Fibroblast of lung (primary cell): ENCODE data around the gene LILRA6. TPM values are rescaled to one million over a fixed set of nuclear protein-coding genes. Genes with fewer than 3 reads are reported as not detected.
"Not testable (repeated sequence)": the region's sequence is repeated elsewhere in the genome, so short reads cannot be mapped to it uniquely, and the experiment has no call there.

Experiments
- DNase-seq, 2 donors: peaks; one replicate each; pipeline versions ENCODE4 v3.0.0 to v3.0.0-alpha.2; 2010; ENCODE audit warnings: low read depth in 2 of 2
- H2AFZ ChIP-seq: 2 replicates; pipeline ENCODE4 v1.5.1; 2012; ENCODE audit warnings: low read length, control low read depth, inconsistent platforms
- H3K27ac ChIP-seq: 2 replicates; pipeline ENCODE4 v1.5.1; 2011; ENCODE audit warnings: low read length, control low read depth; ENCODE audit not compliant: insufficient read depth
- H3K27me3 ChIP-seq: 2 replicates; pipeline ENCODE4 v1.5.1; 2011; ENCODE audit warnings: mild to moderate bottlenecking, low read length; ENCODE audit not compliant: control insufficient read depth, insufficient read depth
- H3K36me3 ChIP-seq: 2 replicates; pipeline ENCODE4 v1.5.1; 2011; ENCODE audit warnings: low read length; ENCODE audit not compliant: control insufficient read depth, insufficient read depth
- H3K4me1 ChIP-seq: 2 replicates; pipeline ENCODE4 v1.5.1; 2011; ENCODE audit warnings: low read length; ENCODE audit not compliant: control insufficient read depth, insufficient read depth; ENCODE audit errors: extremely low read depth
- H3K4me2 ChIP-seq: 2 replicates; pipeline ENCODE4 v1.5.1; 2011; ENCODE audit warnings: low read length, control low read depth; ENCODE audit not compliant: insufficient read depth; ENCODE audit errors: extremely low read depth
- H3K4me3 ChIP-seq, 4 experiments: fragments of 200-600 bp in 1 of 4; sonication (generic) in 1 of 4; replicated peaks in 1 of 4; 2 replicates each; pipeline ENCODE4 v1.5.1; 2011 to 2016; ENCODE audit warnings: low read length in 4 of 4, low read depth in 3 of 4, mild to moderate bottlenecking in 3 of 4, control low read depth in 2 of 4, inconsistent platforms in 1 of 4, mixed read lengths in 1 of 4; ENCODE audit not compliant: insufficient read depth in 1 of 4; ENCODE audit errors: control extremely low read depth in 1 of 4
- H3K79me2 ChIP-seq: 2 replicates; pipeline ENCODE4 v1.5.1; 2012; ENCODE audit warnings: mild to moderate bottlenecking, low read length, inconsistent platforms; ENCODE audit not compliant: control insufficient read depth, insufficient read depth
- H3K9ac ChIP-seq: 2 replicates; pipeline ENCODE4 v1.5.1; 2011; ENCODE audit warnings: mild to moderate bottlenecking, low read length, control low read depth; ENCODE audit not compliant: insufficient read depth
- H3K9me3 ChIP-seq: 2 replicates; pipeline ENCODE4 v1.5.1; 2012; ENCODE audit warnings: low read depth, low read length; ENCODE audit not compliant: control insufficient read depth, insufficient read depth
- H4K20me1 ChIP-seq: 2 replicates; pipeline ENCODE4 v1.5.1; 2011; ENCODE audit warnings: low read length; ENCODE audit not compliant: control insufficient read depth, insufficient read depth; ENCODE audit errors: extremely low read depth
- EZH2 ChIP-seq: IDR thresholded peaks from 2 replicates; pipeline ENCODE4 v1.5.1; 2012; ENCODE audit warnings: low read length, control low read depth, mild to moderate bottlenecking; ENCODE audit errors: missing control alignments
- polyA plus RNA-seq, 2 donors: library from polyadenylated mRNA; depleted of rRNA in 1 of 2; stranded (reverse) in 1 of 2; unstranded in 1 of 2; fragments of >200 nt; gene quantifications; 2 replicates each; pipeline ENCODE4 v1.2.1, GENCODE V29; 2011 to 2012; ENCODE audit warnings: missing spikeins in 1 of 2
- total RNA-seq: library from RNA; depleted of rRNA; stranded (reverse); fragments of >200 nt; gene quantifications from 2 replicates; pipeline ENCODE4 v1.2.1, GENCODE V29; 2014
- TF ChIP-seq, protein P1 (sequence below), 2 donors: IDR thresholded peaks in 1 of 2; conservative IDR thresholded peaks in 1 of 2; 1 replicate in 1 of 2; 2 replicates in 1 of 2; pipeline ENCODE4 v1.5.1; 2011 to 2012; ENCODE audit warnings: low read length in 2 of 2, control low read depth in 1 of 2, inconsistent platforms in 1 of 2, low read depth in 1 of 2, mild to moderate bottlenecking in 1 of 2

The LILRA6 gene
- total and polyA plus RNA-seq, 2 donors (not counting 1 experiment from before 2014, with no cell fraction given) = not detected

- H3K4me2 ChIP-seq = no peak overlapping the region
- DNase-seq = no peak
- H3K4me1 ChIP-seq = no peaks in the 10 kb centered on the region
- H3K79me2 ChIP-seq = no peaks in the 10 kb centered on the region
- no peak for TF ChIP-seq EZH2
- TF ChIP-seq, protein P1, sequence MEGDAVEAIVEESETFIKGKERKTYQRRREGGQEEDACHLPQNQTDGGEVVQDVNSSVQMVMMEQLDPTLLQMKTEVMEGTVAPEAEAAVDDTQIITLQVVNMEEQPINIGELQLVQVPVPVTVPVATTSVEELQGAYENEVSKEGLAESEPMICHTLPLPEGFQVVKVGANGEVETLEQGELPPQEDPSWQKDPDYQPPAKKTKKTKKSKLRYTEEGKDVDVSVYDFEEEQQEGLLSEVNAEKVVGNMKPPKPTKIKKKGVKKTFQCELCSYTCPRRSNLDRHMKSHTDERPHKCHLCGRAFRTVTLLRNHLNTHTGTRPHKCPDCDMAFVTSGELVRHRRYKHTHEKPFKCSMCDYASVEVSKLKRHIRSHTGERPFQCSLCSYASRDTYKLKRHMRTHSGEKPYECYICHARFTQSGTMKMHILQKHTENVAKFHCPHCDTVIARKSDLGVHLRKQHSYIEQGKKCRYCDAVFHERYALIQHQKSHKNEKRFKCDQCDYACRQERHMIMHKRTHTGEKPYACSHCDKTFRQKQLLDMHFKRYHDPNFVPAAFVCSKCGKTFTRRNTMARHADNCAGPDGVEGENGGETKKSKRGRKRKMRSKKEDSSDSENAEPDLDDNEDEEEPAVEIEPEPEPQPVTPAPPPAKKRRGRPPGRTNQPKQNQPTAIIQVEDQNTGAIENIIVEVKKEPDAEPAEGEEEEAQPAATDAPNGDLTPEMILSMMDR (conservative IDR thresholded peaks at IDR 0.05 in 1 of 2, IDR thresholded peaks at IDR 0.05 in 1 of 2; ENCODE audit: low read depth in 1 of 2, low read length in 2 of 2) = no peak
- no peaks in the 10 kb centered on the region for H3K27me3 ChIP-seq
- no peaks in the 10 kb centered on the region for H3K36me3 ChIP-seq
- H3K9ac ChIP-seq = no peak overlapping the region
- H3K27ac ChIP-seq = no peak overlapping the region
- no peak overlapping the region for H2AFZ ChIP-seq
- no peaks in the 10 kb centered on the region for H3K9me3 ChIP-seq
- H3K4me3 ChIP-seq = no peak overlapping the region
- H4K20me1 ChIP-seq = no peaks in the 10 kb centered on the region
These were observed 36.9 kb upstream of the LILRA6 start for GRCh38 chr19:54279406-54279962.

DNA sequence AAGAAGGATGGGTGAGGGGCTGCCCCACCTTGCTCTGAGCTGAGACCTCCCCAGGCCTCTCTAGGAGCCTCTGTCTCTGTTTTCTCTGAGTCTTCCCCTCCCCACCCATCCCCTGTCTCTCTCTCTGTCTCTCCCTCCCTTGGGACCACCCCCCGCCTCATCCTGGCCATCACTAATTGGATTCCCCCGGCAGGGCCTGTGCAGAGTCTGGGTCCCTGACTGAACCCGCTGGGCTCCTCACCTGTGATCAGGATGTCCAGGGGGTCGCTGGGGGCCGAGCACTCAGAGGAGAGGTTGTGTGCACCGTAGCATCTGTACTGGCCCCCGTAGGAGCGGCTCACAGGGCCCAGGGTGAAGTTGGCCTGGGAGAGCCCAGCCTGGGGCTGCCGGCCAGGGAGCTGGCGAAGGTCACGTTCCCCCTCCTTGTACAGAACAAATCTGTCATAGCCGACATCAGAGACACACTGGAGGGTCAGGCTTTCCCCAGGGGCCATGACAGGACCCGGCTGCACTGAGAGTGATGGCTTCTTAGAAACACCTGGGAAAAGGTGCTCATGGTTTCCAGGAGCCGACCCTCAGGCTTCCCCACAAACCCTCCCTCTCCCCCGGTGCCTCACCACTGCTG, 36.1 kb upstream of the LILRA6 start:
- not testable (repeated sequence) for H3K4me1 ChIP-seq, H3K4me3 ChIP-seq, H3K9me3 ChIP-seq, H3K36me3 ChIP-seq, H2AFZ ChIP-seq, H3K4me2 ChIP-seq, H4K20me1 ChIP-seq, H3K9ac ChIP-seq, H3K27ac ChIP-seq, H3K79me2 ChIP-seq, DNase-seq, H3K27me3 ChIP-seq

DNA sequence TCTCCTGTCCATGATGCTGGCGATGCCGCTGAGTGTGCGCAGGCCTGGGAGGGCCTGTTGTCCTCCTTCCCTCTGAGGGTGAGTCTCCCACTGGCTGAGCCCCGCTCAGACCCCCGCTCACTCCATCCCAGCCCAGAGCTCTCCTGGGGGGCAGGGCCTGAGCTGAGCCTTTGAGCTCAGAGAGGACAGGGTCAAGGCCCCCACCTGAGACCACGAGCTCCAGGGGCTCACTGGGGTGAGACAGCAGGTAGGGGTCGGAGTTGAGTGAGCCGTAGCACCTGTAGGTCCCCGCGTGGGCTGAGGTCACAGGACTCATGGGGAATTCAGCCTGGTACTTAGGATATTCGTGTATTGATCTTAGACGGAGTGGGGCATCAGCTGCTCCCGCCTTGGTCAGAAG, 35.5 kb upstream of the LILRA6 start:
- H3K4me3 ChIP-seq, H4K20me1 ChIP-seq, H2AFZ ChIP-seq, H3K4me1 ChIP-seq, H3K9me3 ChIP-seq, H3K9ac ChIP-seq, H3K36me3 ChIP-seq, H3K79me2 ChIP-seq, H3K27me3 ChIP-seq, H3K4me2 ChIP-seq, H3K27ac ChIP-seq, DNase-seq: not testable (repeated sequence)

- not testable (repeated sequence) for H3K27ac ChIP-seq, H3K4me2 ChIP-seq, H3K27me3 ChIP-seq, H3K4me3 ChIP-seq, H3K79me2 ChIP-seq, H2AFZ ChIP-seq, H3K4me1 ChIP-seq, H3K9ac ChIP-seq, H4K20me1 ChIP-seq, DNase-seq, H3K9me3 ChIP-seq, H3K36me3 ChIP-seq
These were observed 34.6 kb upstream of the LILRA6 start for GRCh38 chr19:54277111-54277615.
